Kidney (tissue), 14 donors: ENCODE results near the gene ARMH3. TPM values are rescaled to one million over a fixed set of nuclear protein-coding genes. Genes with fewer than 3 reads are reported as not detected.

Source experiments
- DNase-seq, 5 donors: peaks; one replicate each; pipeline ENCODE4 v3.0.0-alpha.2; 2013 to 2020
- FAIRE-seq: peaks from 2 replicates; lab custom pipeline; 2012; peaks lifted over from hg19 to GRCh38; lab: Jason Lieb, UNC
- H3K27ac ChIP-seq, 2 donors: one replicate each; pipeline ENCODE4 v1.7.0; 2013; ENCODE audit warnings: low read depth in 2 of 2, low read length in 2 of 2, inconsistent platforms in 1 of 2
- H3K27me3 ChIP-seq: one replicate; pipeline ENCODE4 v1.7.1; 2013; ENCODE audit warnings: low read length, inconsistent platforms; ENCODE audit not compliant: control insufficient read depth, insufficient read depth
- H3K36me3 ChIP-seq, 3 donors: one replicate each; pipeline versions ENCODE4 v1.7.0 to v1.7.1; 2013; ENCODE audit warnings: low read length in 3 of 3, control low read depth in 1 of 3, inconsistent platforms in 1 of 3; ENCODE audit not compliant: insufficient read depth in 3 of 3, control insufficient read depth in 2 of 3
- H3K4me1 ChIP-seq, 3 donors: one replicate each; pipeline versions ENCODE4 v1.7.0 to v1.7.1; 2013; ENCODE audit warnings: low read length in 3 of 3, inconsistent platforms in 1 of 3, low read depth in 1 of 3; ENCODE audit not compliant: control insufficient read depth in 2 of 3, insufficient read depth in 2 of 3
- H3K4me3 ChIP-seq, 3 donors: one replicate each; pipeline versions ENCODE4 v1.7.0 to v1.8.1; 2013; ENCODE audit warnings: low read length in 3 of 3, control low read depth in 1 of 3, inconsistent platforms in 1 of 3
- H3K9ac ChIP-seq, 3 donors: one replicate each; pipeline versions ENCODE4 v1.7.0 to v1.7.1; 2013; ENCODE audit warnings: low read length in 3 of 3, control low read depth in 1 of 3, inconsistent platforms in 1 of 3
- H3K9me3 ChIP-seq, 3 donors: one replicate each; pipeline versions ENCODE4 v1.7.0 to v1.7.1; 2013; ENCODE audit warnings: low read length in 3 of 3, control low read depth in 1 of 3, inconsistent platforms in 1 of 3; ENCODE audit not compliant: control insufficient read depth in 2 of 3, insufficient read depth in 1 of 3
- CTCF ChIP-seq: IDR thresholded peaks from 3 replicates; pipeline ENCODE4 v1.5.1; 2012; ENCODE audit warnings: mild to moderate bottlenecking, moderate library complexity, borderline replicate concordance; ENCODE audit not compliant: insufficient read depth; ENCODE audit errors: extremely low read depth
- intact Hi-C: fragments of 100-400 bp; cut with DNase I; formaldehyde crosslinking; loops from one replicate; pipeline ENCODE4 v1.11.1; 2022
- polyA plus RNA-seq: library from polyadenylated mRNA; stranded (reverse); fragments of 350-450 nt; fragmentation: Illumina TruSeq; extraction: RNeasy Lipid Tissue Mini Kit (QIAGEN cat#74804); gene quantifications from one replicate; pipeline ENCODE4 v1.2.3, GENCODE V29; 2014; ENCODE audit warnings: low read depth, low replicate concordance; ENCODE audit not compliant: insufficient read depth
- total RNA-seq: library from RNA; stranded (reverse); fragmentation: NEBNext Ultra II Directional; extraction: Animal tissue kit (Norgen Biotek cat#: 25700); gene quantifications from one replicate; pipeline ENCODE4 v1.2.1, GENCODE V29; 2021
- donor health status: control.
- donor health status: control.
- donor health status: control.
- donor health status: control.
- donor health status: control.
- donor health status: DM: yes; HTN: yes; CAD: no.
- donor health status: Normal renal cell carcinoma (clear cell type).

The ARMH3 gene
- total and polyA plus RNA-seq, 2 donors from 2014 or later: 14.0 to 26.1 TPM

- Histone ChIP-seq H3K9me3 (peaks cover 0 to 7% (median 4%) of the 10 kb centered on the region in 3 donors), H3K4me3 (no peak overlapping the region), H3K4me1 (no peaks in the 10 kb centered on the region), H3K27me3 (no peaks in the 10 kb centered on the region), H3K27ac (no peak overlapping the region), H3K9ac (no peak overlapping the region), H3K36me3 (no peaks in the 10 kb centered on the region)
- DNase-seq (no peak), FAIRE-seq (no peak)
- no peak for TF ChIP-seq CTCF
- intact Hi-C loops: no loop called here
Measured at GRCh38 chr10:101859530-101859929, 196.4 kb downstream of the ARMH3 start.

- no peaks in the 10 kb centered on the region for H3K27me3 ChIP-seq
- no peak for FAIRE-seq
- no peak overlapping the region for H3K4me3 ChIP-seq
- no peak overlapping the region for H3K9ac ChIP-seq
- H3K9me3 ChIP-seq: peaks cover 0 to 7% (median 4%) of the 10 kb centered on the region in 3 donors
- no peak for DNase-seq
- TF ChIP-seq CTCF: no peak
- intact Hi-C loops: no loop called here
- no peak overlapping the region for H3K27ac ChIP-seq
- no peaks in the 10 kb centered on the region for H3K4me1 ChIP-seq
- H3K36me3 ChIP-seq: no peaks in the 10 kb centered on the region
Measured at GRCh38 chr10:101858723-101859500, 197.1 kb downstream of the ARMH3 start.

- Histone ChIP-seq H3K27me3 (no peaks in the 10 kb centered on the region), H3K36me3 (no peaks in the 10 kb centered on the region), H3K4me3 (no peak overlapping the region), H3K9ac (no peak overlapping the region), H3K4me1 (no peaks in the 10 kb centered on the region), H3K9me3 (peaks cover 0 to 7% (median 4%) of the 10 kb centered on the region in 3 donors), H3K27ac (no peak overlapping the region)
- DNase-seq (no peak), FAIRE-seq (no peak)
- intact Hi-C loops: no loop called here
- no peak for TF ChIP-seq CTCF
Measured at GRCh38 chr10:101857802-101858476, 198.0 kb downstream of the ARMH3 start.
